ENCODE measurements around the gene GASK1A. TPM values are rescaled to one million over a fixed set of nuclear protein-coding genes. Genes with fewer than 3 reads are reported as not detected.

Gene GASK1A
- total RNA-seq, 1 donor from 2014 or later: 10.6 TPM

- H3K36me3 ChIP-seq: no peaks in the 10 kb centered on the region
- H3K27ac ChIP-seq: no peak overlapping the region
- H3K4me1 ChIP-seq: peaks cover 5% of the 10 kb centered on the region
- no peak for TF ChIP-seq POLR2A (IDR thresholded peaks at IDR 0.05)
- no peak for TF ChIP-seq POLR2AphosphoS5 (IDR thresholded peaks at IDR 0.05; ENCODE audit: insufficient read depth in 1 of 2, low read depth in 1 of 2)
- no peak for TF ChIP-seq CTCF (IDR thresholded peaks at IDR 0.05)
- H3K27me3 ChIP-seq: no peaks in the 10 kb centered on the region
- H3K9me3 ChIP-seq: no peaks in the 10 kb centered on the region
- intact Hi-C loops (cut with DNase I): no loop called here
- no peak for DNase-seq (ENCODE audit: extremely low spot score in 2 of 2)
- H3K4me3 ChIP-seq: no peak overlapping the region
Measured at GRCh38 chr3:43013743-43014155, 34.6 kb downstream of the GASK1A start.

DNA sequence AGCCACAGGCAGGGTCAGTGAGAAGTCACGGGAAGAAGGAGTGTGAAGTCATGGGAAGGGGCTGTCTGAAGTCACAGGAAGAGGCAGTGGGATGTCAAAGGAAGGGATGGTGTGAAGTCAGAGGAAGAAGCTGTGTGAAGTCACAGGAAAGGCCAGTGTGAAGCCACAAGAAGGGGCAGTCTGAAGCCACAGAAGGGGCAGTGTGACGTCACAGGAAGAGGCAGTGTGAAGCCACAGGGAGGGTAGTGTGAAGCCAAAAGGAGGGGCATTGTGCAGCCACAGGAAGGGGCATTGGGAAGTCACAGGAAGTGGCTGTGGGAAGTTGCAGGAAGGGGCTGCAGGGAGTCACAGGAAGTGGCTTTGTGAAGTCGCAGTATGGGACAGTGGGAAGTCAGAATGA lies 35.1 kb downstream of the GASK1A start:
- H3K9me3 ChIP-seq: no peaks in the 10 kb centered on the region
- H3K4me3 ChIP-seq: no peak overlapping the region
- TF ChIP-seq CTCF (IDR thresholded peaks at IDR 0.05): no peak
- TF ChIP-seq POLR2AphosphoS5 (IDR thresholded peaks at IDR 0.05; ENCODE audit: insufficient read depth in 1 of 2, low read depth in 1 of 2): no peak
- TF ChIP-seq POLR2A (IDR thresholded peaks at IDR 0.05): no peak
- no peaks in the 10 kb centered on the region for H3K27me3 ChIP-seq
- intact Hi-C loops (cut with DNase I): no loop called here
- DNase-seq (ENCODE audit: extremely low spot score in 2 of 2): no peak
- no peaks in the 10 kb centered on the region for H3K36me3 ChIP-seq
- no peak overlapping the region for H3K27ac ChIP-seq
- H3K4me1 ChIP-seq: peaks cover 10% of the 10 kb centered on the region

- Histone ChIP-seq H3K27me3 (no peaks in the 10 kb centered on the region), H3K27ac (no peak overlapping the region), H3K9me3 (no peaks in the 10 kb centered on the region), H3K4me3 (no peak overlapping the region), H3K4me1 (peaks cover 11% of the 10 kb centered on the region), H3K36me3 (no peaks in the 10 kb centered on the region)
- intact Hi-C loops (cut with DNase I): no loop called here
- DNase-seq (ENCODE audit: extremely low spot score in 2 of 2): no peak
- TF ChIP-seq POLR2AphosphoS5 (IDR thresholded peaks at IDR 0.05; ENCODE audit: insufficient read depth in 1 of 2, low read depth in 1 of 2) (no peak), POLR2A (IDR thresholded peaks at IDR 0.05) (no peak), CTCF (IDR thresholded peaks at IDR 0.05) (no peak)
Measured at GRCh38 chr3:43014956-43015355, 35.8 kb downstream of the GASK1A start.

- intact Hi-C loops (cut with DNase I): no loop called here
- Histone ChIP-seq H3K4me3 (no peak overlapping the region), H3K36me3 (no peaks in the 10 kb centered on the region), H3K9me3 (no peaks in the 10 kb centered on the region), H3K4me1 (peaks cover 11% of the 10 kb centered on the region), H3K27me3 (no peaks in the 10 kb centered on the region), H3K27ac (no peak overlapping the region)
- DNase-seq (ENCODE audit: extremely low spot score in 2 of 2): no peak
- TF ChIP-seq CTCF (IDR thresholded peaks at IDR 0.05) (no peak), POLR2AphosphoS5 (IDR thresholded peaks at IDR 0.05; ENCODE audit: insufficient read depth in 1 of 2, low read depth in 1 of 2) (no peak), POLR2A (IDR thresholded peaks at IDR 0.05) (no peak)
Measured at GRCh38 chr3:43015572-43015971, 36.5 kb downstream of the GASK1A start.

DNA sequence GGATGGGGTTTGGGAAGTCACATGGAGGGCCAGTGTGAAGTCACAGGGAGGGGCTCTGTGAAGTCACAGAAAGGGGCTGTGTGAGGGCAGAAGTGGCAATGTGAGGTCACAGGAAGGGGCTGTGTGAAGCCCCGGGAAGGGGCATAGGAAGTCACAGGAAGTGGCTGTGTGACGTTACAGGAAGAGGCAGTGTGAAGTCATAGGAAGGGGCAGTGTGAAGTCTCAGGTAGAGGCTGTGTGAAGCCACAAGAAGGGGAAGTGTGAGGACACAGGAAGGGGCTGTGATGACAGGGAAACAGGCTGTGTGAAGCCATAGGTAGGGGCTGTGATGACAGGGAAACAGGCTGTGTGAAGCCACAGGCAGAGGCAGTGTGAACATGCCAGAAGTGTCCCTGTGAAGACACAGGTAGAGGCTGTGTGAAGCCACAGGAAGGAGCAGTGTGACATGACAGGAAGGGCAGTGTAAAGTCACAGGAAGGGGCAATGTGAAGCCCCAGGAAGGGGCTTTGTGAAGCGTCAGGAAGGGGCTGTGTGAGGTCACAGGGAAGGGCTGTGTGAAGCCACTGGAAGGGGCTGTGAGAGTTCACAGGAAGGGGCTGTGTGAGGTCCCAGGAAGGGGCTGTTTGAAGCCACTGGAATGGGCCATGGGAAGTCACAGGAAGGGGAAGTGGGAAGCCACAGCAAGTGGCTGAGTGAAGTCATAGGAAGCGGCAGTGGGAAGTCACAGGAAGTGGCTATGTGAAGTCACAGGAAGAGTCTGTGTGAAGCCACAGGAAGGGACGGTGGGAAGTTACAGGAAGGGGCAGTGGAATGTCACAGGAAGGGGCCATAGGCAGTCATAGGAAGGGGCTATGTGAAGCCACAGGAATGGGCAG lies 37.1 kb downstream of the GASK1A start:
- Histone ChIP-seq H3K4me1 (peaks cover 11% of the 10 kb centered on the region), H3K27ac (no peak overlapping the region), H3K36me3 (no peaks in the 10 kb centered on the region), H3K9me3 (no peaks in the 10 kb centered on the region), H3K27me3 (no peaks in the 10 kb centered on the region), H3K4me3 (no peak overlapping the region)
- DNase-seq (ENCODE audit: extremely low spot score in 2 of 2): no peak
- intact Hi-C loops (cut with DNase I): no loop called here
- TF ChIP-seq CTCF (IDR thresholded peaks at IDR 0.05) (no peak), POLR2AphosphoS5 (IDR thresholded peaks at IDR 0.05; ENCODE audit: insufficient read depth in 1 of 2, low read depth in 1 of 2) (no peak), POLR2A (IDR thresholded peaks at IDR 0.05) (no peak)

Measured in vagina (tissue), 2 donors.